ENCODE measurements around the gene STK32C. TPM values are rescaled to one million over a fixed set of nuclear protein-coding genes. Genes with fewer than 3 reads are reported as not detected.
"Not testable (repeated sequence)": the region's sequence is repeated elsewhere in the genome, so short reads cannot be mapped to it uniquely, and the experiment has no call there.

STK32C gene
- total RNA-seq, 1 donor from 2014 or later = 9.9 TPM

GRCh38 chr10:132300582-132300981 lies 7.2 kb downstream of the STK32C start:
- no peak for DNase-seq (ENCODE audit: low spot score in 2 of 2, unreplicated experiment in 2 of 2)
- H3K4me3 Mint-ChIP-seq = no peak overlapping the region
- no peak for TF ChIP-seq CTCF (IDR thresholded peaks at IDR 0.05; ENCODE audit: unreplicated experiment)
- no peaks in the 10 kb centered on the region for H3K9me3 Mint-ChIP-seq
- no peak overlapping the region for H3K27ac Mint-ChIP-seq
- H3K27me3 Mint-ChIP-seq (ENCODE audit: low read depth) = peaks cover 78% of the 10 kb centered on the region
- H3K4me1 Mint-ChIP-seq = no peaks in the 10 kb centered on the region
- no peaks in the 10 kb centered on the region for H3K36me3 Mint-ChIP-seq

GRCh38 chr10:132299371-132300336 lies 8.1 kb downstream of the STK32C start:
- Mint-ChIP-seq H3K4me3 (no peak overlapping the region), H3K27ac (no peak overlapping the region), H3K4me1 (no peaks in the 10 kb centered on the region), H3K36me3 (no peaks in the 10 kb centered on the region), H3K27me3 (ENCODE audit: low read depth) (peaks cover 75% of the 10 kb centered on the region), H3K9me3 (no peaks in the 10 kb centered on the region)
- no peak for DNase-seq (ENCODE audit: low spot score in 2 of 2, unreplicated experiment in 2 of 2)
- no peak for TF ChIP-seq CTCF (IDR thresholded peaks at IDR 0.05; ENCODE audit: unreplicated experiment)

- Mint-ChIP-seq H3K4me3 (no peak overlapping the region), H3K36me3 (no peaks in the 10 kb centered on the region), H3K9me3 (no peaks in the 10 kb centered on the region), H3K27me3 (ENCODE audit: low read depth) (peaks cover 69% of the 10 kb centered on the region), H3K27ac (no peak overlapping the region), H3K4me1 (no peaks in the 10 kb centered on the region)
- TF ChIP-seq CTCF (IDR thresholded peaks at IDR 0.05; ENCODE audit: unreplicated experiment) = no peak
- DNase-seq (ENCODE audit: low spot score in 2 of 2, unreplicated experiment in 2 of 2) = no peak
Observed at GRCh38 chr10:132298038-132298881, 9.5 kb downstream of the STK32C start.

GRCh38 chr10:132297526-132297925 lies 10.2 kb downstream of the STK32C start:
- Mint-ChIP-seq H3K4me1 (no peaks in the 10 kb centered on the region), H3K27me3 (ENCODE audit: low read depth) (peaks cover 64% of the 10 kb centered on the region), H3K27ac (no peak overlapping the region), H3K4me3 (no peak overlapping the region), H3K36me3 (no peaks in the 10 kb centered on the region), H3K9me3 (no peaks in the 10 kb centered on the region)
- no peak for TF ChIP-seq CTCF (IDR thresholded peaks at IDR 0.05; ENCODE audit: unreplicated experiment)
- DNase-seq (ENCODE audit: low spot score in 2 of 2, unreplicated experiment in 2 of 2) = no peak

- DNase-seq (ENCODE audit: low spot score in 2 of 2, unreplicated experiment in 2 of 2) = no peak
- no peak overlapping the region for H3K4me3 Mint-ChIP-seq
- no peaks in the 10 kb centered on the region for H3K36me3 Mint-ChIP-seq
- TF ChIP-seq CTCF (IDR thresholded peaks at IDR 0.05; ENCODE audit: unreplicated experiment) = no peak
- no peaks in the 10 kb centered on the region for H3K9me3 Mint-ChIP-seq
- H3K27me3 Mint-ChIP-seq (ENCODE audit: low read depth) = peaks cover 61% of the 10 kb centered on the region
- H3K27ac Mint-ChIP-seq = no peak overlapping the region
- H3K4me1 Mint-ChIP-seq = no peaks in the 10 kb centered on the region
Observed at GRCh38 chr10:132296666-132297443, 10.9 kb downstream of the STK32C start.

- not testable (repeated sequence) for H3K36me3 Mint-ChIP-seq; DNase-seq (ENCODE audit: low spot score in 2 of 2, unreplicated experiment in 2 of 2); H3K9me3 Mint-ChIP-seq; H3K27ac Mint-ChIP-seq; H3K4me3 Mint-ChIP-seq; H3K4me1 Mint-ChIP-seq
- peaks cover 52% of the 10 kb centered on the region for H3K27me3 Mint-ChIP-seq (ENCODE audit: low read depth)
Observed at GRCh38 chr10:132295481-132295880, 12.3 kb downstream of the STK32C start.

Measured in mesothelial cell of epicardium (in vitro differentiated cells).